Nucleus accumbens (tissue), 56 donors: Measurements from ENCODE around the gene CADM2.

Experiments used
- DNase-seq, 56 donors: peaks; one replicate each; lab custom pipeline; 2025; lab: John Stamatoyannopoulos, UW

The CADM2 gene

GRCh38 chr3:84980456-84980855 lies 21.7 kb downstream of the CADM2 start:
- no peak for DNase-seq

- no peak for DNase-seq
Measured at GRCh38 chr3:84983490-84983889, 24.7 kb downstream of the CADM2 start.

DNA sequence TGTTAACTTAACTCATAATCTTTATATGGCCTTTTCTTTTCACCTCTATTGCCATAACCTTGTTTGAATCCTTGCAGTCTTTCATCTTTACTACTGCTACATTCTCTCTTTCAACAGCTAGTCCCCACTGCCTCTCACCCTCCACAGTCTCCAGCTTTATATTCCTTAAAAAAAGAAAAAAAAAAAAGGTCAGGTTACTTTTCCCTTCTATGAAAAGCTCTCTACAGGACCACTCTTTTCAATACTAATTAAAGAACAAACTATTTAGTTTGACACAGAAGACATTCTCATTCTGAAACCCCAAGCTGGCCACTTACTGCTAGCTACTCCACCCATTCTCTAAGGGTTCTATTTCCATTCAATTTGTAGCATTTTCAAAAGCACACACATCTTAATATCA lies 25.6 kb downstream of the CADM2 start:
- no peak for DNase-seq

DNA sequence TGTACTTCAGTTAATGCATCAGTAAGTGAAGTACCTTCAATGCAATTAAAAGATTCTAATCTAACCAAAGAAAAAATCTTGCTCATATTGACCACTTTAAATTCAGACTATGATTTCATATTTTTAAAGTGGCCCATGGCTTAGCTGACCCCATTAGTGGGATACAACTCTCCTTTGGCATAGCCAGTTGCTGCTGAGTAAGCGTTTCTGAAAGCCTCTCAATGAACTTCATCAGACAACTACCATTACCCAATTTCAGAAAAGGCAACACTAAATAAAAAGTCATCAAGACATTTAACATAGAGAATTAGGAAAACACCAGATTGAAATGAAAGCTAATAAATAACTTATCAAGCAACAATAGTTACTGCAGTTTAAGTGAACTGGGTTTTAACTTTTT lies 27.0 kb downstream of the CADM2 start:
- no peak for DNase-seq

- no peak for DNase-seq
Measured at GRCh38 chr3:84987706-84988504, 29.1 kb downstream of the CADM2 start.

DNA sequence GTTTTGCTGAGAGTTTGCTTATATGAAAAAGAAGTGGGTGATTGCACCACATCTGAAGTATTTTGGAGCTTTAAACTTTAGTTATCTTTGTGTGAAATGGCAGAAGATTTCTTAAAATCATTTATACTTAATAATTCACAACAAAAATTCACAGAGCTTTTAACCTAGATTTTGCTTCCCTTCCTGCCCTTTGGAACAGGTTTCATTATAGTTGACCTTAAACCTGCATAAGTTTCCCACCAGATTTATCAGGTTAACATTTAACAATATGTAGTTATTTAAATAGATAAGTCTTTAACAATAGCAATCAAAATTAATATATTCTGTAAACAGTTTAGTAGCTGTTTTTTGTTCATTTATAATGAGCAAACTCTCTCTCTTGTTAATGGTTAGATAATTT lies 30.3 kb downstream of the CADM2 start:
- no peak for DNase-seq

DNA sequence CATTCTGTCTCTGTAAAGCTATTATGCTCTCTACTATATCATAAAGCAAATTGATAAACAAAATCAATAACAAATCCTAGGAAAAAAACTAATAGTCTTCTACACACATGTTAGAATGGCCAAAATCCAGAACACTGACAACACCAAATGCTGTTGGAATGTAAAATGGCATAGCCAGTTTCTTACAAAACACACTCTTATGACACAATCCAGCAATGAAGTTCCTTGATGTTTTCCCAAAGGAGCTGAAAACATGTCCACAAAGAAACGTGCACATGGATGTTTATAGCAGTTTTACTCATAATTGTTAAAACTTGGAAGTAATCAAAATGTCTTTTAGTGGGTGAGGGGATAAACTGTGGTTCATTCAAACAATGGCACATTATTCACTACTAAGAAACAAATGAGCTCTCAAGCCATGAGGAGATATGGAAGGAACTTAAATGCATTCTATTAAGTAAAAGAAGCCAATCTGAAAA lies 32.7 kb downstream of the CADM2 start:
- DNase-seq, result no peak

DNA sequence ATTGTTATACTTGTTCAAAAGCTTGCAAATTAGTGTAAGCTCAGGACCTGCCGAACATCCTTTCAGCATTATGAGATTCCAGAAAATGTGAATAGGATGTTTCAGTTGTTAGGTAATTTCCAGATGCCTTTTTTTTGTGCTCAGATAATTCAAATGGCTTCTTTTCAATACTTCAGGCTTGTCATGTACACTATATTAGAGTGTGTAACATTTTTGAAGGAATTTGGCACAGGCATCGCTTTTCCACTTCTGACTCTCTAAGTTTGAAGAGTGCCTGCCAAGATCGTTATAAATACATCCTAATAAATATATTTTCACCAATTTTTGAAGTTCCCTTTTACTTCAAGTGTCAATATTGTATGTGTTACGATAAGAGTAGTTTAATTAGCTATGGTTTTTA lies 35.2 kb downstream of the CADM2 start:
- no peak for DNase-seq

GRCh38 chr3:84998545-84998944 lies 39.8 kb downstream of the CADM2 start:
- no peak for DNase-seq

GRCh38 chr3:85003479-85003878 lies 44.7 kb downstream of the CADM2 start:
- no peak for DNase-seq

- no peak for DNase-seq
Measured at GRCh38 chr3:85004147-85004546, 45.4 kb downstream of the CADM2 start.

- DNase-seq, result no peak
Measured at GRCh38 chr3:85005946-85006345, 47.2 kb downstream of the CADM2 start.

DNA sequence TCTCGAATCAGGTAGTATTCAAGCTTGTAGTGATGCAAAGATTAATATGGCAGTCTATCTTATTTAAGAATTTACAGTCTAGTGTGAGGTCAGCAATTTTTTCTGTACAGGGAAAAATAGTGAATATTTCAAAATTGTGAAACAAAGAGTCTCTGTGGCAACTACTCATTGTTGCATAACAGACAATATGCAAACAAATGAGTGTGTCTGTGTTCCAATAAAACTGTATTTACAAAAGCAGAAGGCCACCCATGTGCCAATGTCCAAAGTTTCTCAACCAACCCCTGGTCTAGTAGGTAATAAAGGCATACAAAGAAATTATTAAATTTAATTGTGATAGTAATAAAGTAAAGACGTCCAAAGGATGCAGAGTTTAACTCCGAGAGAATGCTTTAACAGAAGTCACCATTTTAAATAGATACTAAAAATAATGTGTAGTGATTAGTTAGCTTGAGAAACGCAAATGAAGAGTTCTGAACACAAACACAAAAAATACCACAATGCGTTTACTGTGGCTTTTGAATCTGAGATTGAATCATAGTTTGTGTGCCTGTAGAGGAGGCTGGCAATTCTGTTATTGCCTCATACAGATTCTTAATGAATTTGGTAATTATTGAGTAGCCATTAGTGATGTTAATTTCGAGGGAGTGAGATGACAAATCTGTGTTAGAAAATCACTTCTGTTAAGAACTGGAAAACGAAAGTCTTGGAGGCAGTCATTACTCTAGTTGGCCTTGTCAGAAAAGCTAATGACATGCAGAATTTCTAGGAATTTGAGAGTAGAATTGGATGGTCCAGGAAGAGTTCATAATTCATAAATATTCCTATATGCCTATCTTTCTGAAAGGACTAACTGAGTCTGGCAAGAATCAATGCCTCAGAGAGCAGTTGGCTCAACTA lies 48.7 kb downstream of the CADM2 start:
- no peak for DNase-seq

GRCh38 chr3:85020828-85021227 lies 62.0 kb downstream of the CADM2 start:
- no peak for DNase-seq

- no peak for DNase-seq
Measured at GRCh38 chr3:85030052-85030451, 71.3 kb downstream of the CADM2 start.

GRCh38 chr3:85037203-85037602 lies 78.4 kb downstream of the CADM2 start:
- no peak for DNase-seq

DNA sequence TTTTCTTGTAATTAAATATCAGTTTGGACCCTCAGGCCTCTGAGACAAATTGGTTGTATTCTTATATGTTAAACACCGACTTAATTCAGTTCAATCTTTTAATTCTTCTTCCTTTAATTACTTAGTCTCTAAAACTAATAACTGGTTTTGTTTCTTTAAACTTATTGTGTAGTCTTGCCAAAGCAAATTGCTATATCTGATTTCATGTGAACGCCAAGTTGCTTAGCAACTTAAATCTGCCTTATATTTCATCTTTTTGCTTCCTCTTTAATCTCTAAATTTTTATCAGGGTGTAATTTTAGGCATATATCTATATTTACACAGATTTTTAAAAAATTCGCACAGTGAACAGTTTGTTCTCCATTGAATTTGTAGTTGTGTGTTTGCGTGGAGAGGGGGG lies 82.2 kb downstream of the CADM2 start:
- DNase-seq, result no peak

DNA sequence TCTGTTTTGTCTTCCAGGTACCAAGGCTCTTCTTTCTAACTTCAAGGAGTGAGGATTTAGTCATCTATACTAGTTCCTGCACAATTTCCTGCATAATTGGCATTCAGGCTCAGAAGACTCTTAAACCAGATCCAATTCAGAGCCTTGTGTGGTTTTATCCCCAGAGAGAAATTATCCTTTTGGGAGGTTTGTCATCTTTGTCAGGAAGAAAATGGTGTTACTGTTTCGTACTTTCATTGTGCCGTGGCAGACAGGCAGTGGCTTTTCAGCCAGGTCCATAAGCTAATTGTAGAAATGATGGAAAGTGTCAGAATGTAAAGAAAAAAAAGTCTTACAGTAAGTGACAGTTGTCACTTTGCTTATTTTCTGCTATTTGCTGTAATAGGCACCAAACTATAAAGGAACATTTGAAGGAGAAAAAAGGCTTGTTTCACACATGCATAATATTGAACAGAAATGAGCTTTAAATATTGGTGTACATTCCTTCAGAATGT lies 82.8 kb downstream of the CADM2 start:
- DNase-seq, result no peak

DNA sequence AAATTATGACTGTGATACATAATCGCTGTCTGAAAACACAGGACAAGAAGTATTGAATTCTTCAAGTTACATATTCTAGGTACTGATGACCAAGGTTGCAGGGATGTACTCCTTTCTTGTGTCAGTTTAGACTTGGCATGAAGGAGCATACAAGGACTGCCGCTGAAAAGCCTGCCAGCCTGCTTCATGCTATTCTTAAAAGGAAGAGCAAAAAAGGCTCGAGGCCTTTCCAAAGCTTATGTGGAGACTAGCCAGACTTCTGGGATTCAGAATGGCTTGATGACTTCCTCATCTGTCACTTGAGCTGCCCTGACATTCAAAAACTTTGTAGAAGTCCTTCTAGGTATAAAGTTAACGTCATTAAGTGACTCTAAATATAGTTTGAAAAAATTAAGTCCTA lies 92.0 kb downstream of the CADM2 start:
- no peak for DNase-seq

- no peak for DNase-seq
Measured at GRCh38 chr3:85051786-85052185, 93.0 kb downstream of the CADM2 start.

DNA sequence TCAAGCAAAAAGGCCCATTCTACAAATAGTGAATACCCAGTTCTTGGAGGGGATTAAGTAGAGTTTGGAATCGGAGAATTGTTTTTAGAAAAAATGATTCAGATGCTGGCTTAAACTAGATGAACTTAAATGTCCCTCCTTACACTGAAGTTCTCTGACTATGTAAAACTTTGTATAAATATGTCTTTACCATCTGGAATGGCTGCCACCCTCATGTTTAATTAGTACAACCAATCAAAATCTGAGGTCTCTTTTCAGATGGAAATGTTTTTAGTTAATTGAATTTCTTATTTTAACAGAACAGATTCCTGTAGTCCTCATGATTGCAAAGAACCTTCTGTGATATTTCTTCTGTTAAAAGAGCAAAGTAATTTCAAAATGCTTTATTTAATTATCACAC lies 94.8 kb downstream of the CADM2 start:
- DNase-seq, result no peak

DNA sequence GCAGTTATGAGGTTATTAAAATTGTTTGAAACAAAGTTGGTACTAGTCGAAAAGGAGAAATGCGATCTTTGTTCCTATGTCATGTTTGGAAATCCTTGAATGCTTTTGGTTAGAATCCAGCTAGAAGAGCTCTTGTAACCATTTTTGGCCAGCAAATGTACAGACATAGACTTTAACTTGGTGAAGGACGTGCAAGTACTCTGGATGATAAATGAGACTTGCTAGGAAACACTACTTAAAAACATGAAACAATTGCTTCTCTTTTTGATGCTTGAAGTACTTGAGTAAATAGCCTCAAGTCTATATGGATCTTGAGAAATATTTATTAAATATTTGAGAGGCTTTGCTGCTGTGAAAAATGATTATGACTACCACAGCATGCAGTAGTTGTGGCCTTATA lies 95.8 kb downstream of the CADM2 start:
- DNase-seq, result no peak
